ENCODE data around the gene KDM4C. TPM values are rescaled to one million over a fixed set of nuclear protein-coding genes. Genes with fewer than 3 reads are reported as not detected.
"Not testable (repeated sequence)": the region's sequence is repeated elsewhere in the genome, so short reads cannot be mapped to it uniquely, and the experiment has no call there.

KDM4C gene
- total RNA-seq, 1 donor from 2014 or later = 16.5 TPM

GRCh38 chr9:6735422-6735821 is 22.4 kb upstream of the KDM4C start:
- Mint-ChIP-seq H3K27ac (no peak overlapping the region), H3K36me3 (no peaks in the 10 kb centered on the region), H3K9me3 (no peaks in the 10 kb centered on the region), H3K27me3 (no peaks in the 10 kb centered on the region), H3K4me3 (no peak overlapping the region), H3K4me1 (ENCODE audit: unreplicated experiment) (no peaks in the 10 kb centered on the region)
- TF ChIP-seq, protein P1, sequence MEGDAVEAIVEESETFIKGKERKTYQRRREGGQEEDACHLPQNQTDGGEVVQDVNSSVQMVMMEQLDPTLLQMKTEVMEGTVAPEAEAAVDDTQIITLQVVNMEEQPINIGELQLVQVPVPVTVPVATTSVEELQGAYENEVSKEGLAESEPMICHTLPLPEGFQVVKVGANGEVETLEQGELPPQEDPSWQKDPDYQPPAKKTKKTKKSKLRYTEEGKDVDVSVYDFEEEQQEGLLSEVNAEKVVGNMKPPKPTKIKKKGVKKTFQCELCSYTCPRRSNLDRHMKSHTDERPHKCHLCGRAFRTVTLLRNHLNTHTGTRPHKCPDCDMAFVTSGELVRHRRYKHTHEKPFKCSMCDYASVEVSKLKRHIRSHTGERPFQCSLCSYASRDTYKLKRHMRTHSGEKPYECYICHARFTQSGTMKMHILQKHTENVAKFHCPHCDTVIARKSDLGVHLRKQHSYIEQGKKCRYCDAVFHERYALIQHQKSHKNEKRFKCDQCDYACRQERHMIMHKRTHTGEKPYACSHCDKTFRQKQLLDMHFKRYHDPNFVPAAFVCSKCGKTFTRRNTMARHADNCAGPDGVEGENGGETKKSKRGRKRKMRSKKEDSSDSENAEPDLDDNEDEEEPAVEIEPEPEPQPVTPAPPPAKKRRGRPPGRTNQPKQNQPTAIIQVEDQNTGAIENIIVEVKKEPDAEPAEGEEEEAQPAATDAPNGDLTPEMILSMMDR (conservative IDR thresholded peaks at IDR 0.05) = no peak
- no peak for DNase-seq (ENCODE audit: extremely low spot score, unreplicated experiment)

- no peaks in the 10 kb centered on the region for H3K4me1 Mint-ChIP-seq (ENCODE audit: unreplicated experiment)
- TF ChIP-seq, protein P1 (conservative IDR thresholded peaks at IDR 0.05) = peak; percentile 47
- no peaks in the 10 kb centered on the region for H3K36me3 Mint-ChIP-seq
- H3K27me3 Mint-ChIP-seq = no peaks in the 10 kb centered on the region
- no peak for DNase-seq (ENCODE audit: extremely low spot score, unreplicated experiment)
- no peak overlapping the region for H3K27ac Mint-ChIP-seq
- H3K9me3 Mint-ChIP-seq = no peaks in the 10 kb centered on the region
- H3K4me3 Mint-ChIP-seq = no peak overlapping the region
These were observed 18.6 kb upstream of the KDM4C start for GRCh38 chr9:6739218-6739617.

- H3K27me3 Mint-ChIP-seq; H3K4me1 Mint-ChIP-seq (ENCODE audit: unreplicated experiment); H3K9me3 Mint-ChIP-seq; H3K27ac Mint-ChIP-seq; DNase-seq (ENCODE audit: extremely low spot score, unreplicated experiment); H3K36me3 Mint-ChIP-seq; H3K4me3 Mint-ChIP-seq: not testable (repeated sequence)
These were observed 8.9 kb upstream of the KDM4C start for GRCh38 chr9:6748861-6749260.

DNA sequence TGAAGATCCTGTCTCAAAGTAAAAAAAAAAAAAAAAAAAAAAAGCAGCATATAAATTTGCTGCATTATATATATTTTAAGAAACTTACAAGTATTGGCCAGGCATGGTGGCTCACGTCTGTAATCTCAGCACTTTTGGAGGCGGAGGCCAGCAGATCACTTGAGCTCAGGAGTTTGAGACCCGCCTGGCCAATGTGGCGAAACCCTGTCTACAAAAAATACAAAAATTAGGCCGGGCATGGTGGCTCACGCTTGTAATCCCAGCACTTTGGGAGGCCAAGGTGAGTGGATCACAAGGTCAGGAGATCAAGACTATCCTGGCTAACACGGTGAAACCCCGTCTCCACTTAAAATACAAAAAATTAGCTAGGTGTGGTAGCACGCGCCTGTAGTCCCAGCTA is 2.9 kb upstream of the KDM4C start:
- not testable (repeated sequence) for H3K27me3 Mint-ChIP-seq

GRCh38 chr9:6757132-6757455 is 679 bp upstream of the KDM4C start:
- H3K4me1 Mint-ChIP-seq (ENCODE audit: unreplicated experiment) = peaks cover 4% of the 10 kb centered on the region
- H3K27ac Mint-ChIP-seq = peak overlapping the region; percentile 100
- no peaks in the 10 kb centered on the region for H3K9me3 Mint-ChIP-seq
- peaks cover 9% of the 10 kb centered on the region for H3K27me3 Mint-ChIP-seq
- TF ChIP-seq, protein P1 (conservative IDR thresholded peaks at IDR 0.05) = no peak
- no peaks in the 10 kb centered on the region for H3K36me3 Mint-ChIP-seq
- no peak for DNase-seq (ENCODE audit: extremely low spot score, unreplicated experiment)
- peak overlapping the region; percentile 99 for H3K4me3 Mint-ChIP-seq

More for the DNA sequence above, 2.9 kb upstream of the KDM4C start:
- H3K4me3 Mint-ChIP-seq; H3K36me3 Mint-ChIP-seq; H3K27ac Mint-ChIP-seq; DNase-seq (ENCODE audit: extremely low spot score, unreplicated experiment); H3K4me1 Mint-ChIP-seq (ENCODE audit: unreplicated experiment); H3K9me3 Mint-ChIP-seq: not testable (repeated sequence)

DNA sequence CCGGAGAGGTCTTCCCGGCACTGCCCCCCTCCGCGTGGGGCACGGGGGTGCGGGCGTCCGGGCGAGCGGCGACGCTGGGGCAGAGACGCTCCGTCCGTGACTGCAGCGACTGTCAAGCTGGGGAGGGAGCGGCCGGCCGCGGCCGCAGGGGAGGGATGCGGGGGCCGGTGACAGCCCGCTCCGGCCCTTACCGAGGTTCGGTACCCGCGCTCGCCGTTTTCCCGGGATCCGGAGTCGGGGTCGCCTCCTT is 400 bp downstream of the KDM4C start:
- H3K9me3 Mint-ChIP-seq = peaks cover 2% of the 10 kb centered on the region
- TF ChIP-seq, protein P1 (conservative IDR thresholded peaks at IDR 0.05) = peak; percentile 6
- H3K4me3 Mint-ChIP-seq = peak overlapping the region; percentile 99
- H3K36me3 Mint-ChIP-seq = no peaks in the 10 kb centered on the region
- peaks cover 9% of the 10 kb centered on the region for H3K27me3 Mint-ChIP-seq
- H3K27ac Mint-ChIP-seq = peak overlapping the region; percentile 100
- DNase-seq (ENCODE audit: extremely low spot score, unreplicated experiment) = peak; percentile 70
- peaks cover 4% of the 10 kb centered on the region for H3K4me1 Mint-ChIP-seq (ENCODE audit: unreplicated experiment)

GRCh38 chr9:6758498-6759184 is 868 bp downstream of the KDM4C start:
- TF ChIP-seq, protein P1 (conservative IDR thresholded peaks at IDR 0.05) = peak; percentile 16
- H3K9me3 Mint-ChIP-seq = peaks cover 6% of the 10 kb centered on the region
- peak overlapping the region; percentile 96 for H3K27ac Mint-ChIP-seq
- DNase-seq (ENCODE audit: extremely low spot score, unreplicated experiment) = peak; percentile 75
- peak overlapping the region; percentile 99 for H3K4me3 Mint-ChIP-seq
- peaks cover 4% of the 10 kb centered on the region for H3K4me1 Mint-ChIP-seq (ENCODE audit: unreplicated experiment)
- H3K36me3 Mint-ChIP-seq = no peaks in the 10 kb centered on the region
- H3K27me3 Mint-ChIP-seq = peaks cover 9% of the 10 kb centered on the region
